IMR-90 (cell line): ENCODE results near the gene CDC45. TPM values are rescaled to one million over a fixed set of nuclear protein-coding genes. Genes with fewer than 3 reads are reported as not detected.

Source experiments
- ATAC-seq: fragments of 200-7000 bp; cut with Tn5 transposase; 2 replicates; pipeline ENCODE4 v1.9.1; 2020; ENCODE audit warnings: low read depth, mild to moderate bottlenecking, moderate library complexity
- BruUV-seq: library from RNA; stranded (reverse); fragments of 400-500 nt; replicated peaks from 2 replicates; lab custom pipeline; 2021; lab: Mats Ljungman, UMichigan
- CTCF ChIA-PET: fragments of 300-600 bp; formaldehyde crosslinking; extraction: SDS; loops from one replicate; lab custom pipeline; 2021; ENCODE audit warnings: antibody characterized with exemption; lab: Yijun Ruan, JAX
- POLR2A ChIA-PET: fragments of 300-600 bp; sonication (Branson Sonifier 250); formaldehyde crosslinking; loops from one replicate; lab custom pipeline; 2022; ENCODE audit warnings: antibody characterized with exemption; ENCODE audit not compliant: unreplicated experiment; lab: Charles Lee
- DNase-seq: peaks from one replicate; pipeline ENCODE4 v3.0.0; 2013
- H2AFZ ChIP-seq: replicated peaks from 2 replicates; pipeline ENCODE3; 2013; ENCODE audit warnings: low read length, mild to moderate bottlenecking; ENCODE audit not compliant: poor library complexity
- H2AK5ac ChIP-seq: 2 replicates; pipeline ENCODE4 v1.6.1; 2013; ENCODE audit warnings: low read depth, low read length, inconsistent platforms
- H2AK9ac ChIP-seq: replicated peaks from 2 replicates; pipeline ENCODE3; 2013; ENCODE audit warnings: mild to moderate bottlenecking, low read depth, low read length, moderate library complexity; ENCODE audit not compliant: poor library complexity
- H2BK120ac ChIP-seq: 2 replicates; pipeline ENCODE4 v1.6.1; 2013; ENCODE audit warnings: low read depth, low read length, inconsistent platforms
- H2BK15ac ChIP-seq: 3 replicates; pipeline ENCODE4 v1.6.1; 2013; ENCODE audit warnings: low read depth, low read length, inconsistent platforms
- H2BK20ac ChIP-seq: 2 replicates; pipeline ENCODE4 v1.6.1; 2013; ENCODE audit warnings: low read depth, mild to moderate bottlenecking, inconsistent platforms, low read length, moderate library complexity
- H2BK5ac ChIP-seq: 2 replicates; pipeline ENCODE4 v1.6.1; 2013; ENCODE audit warnings: mild to moderate bottlenecking, low read depth, low read length, inconsistent platforms; ENCODE audit not compliant: poor library complexity, severe bottlenecking
- H3K14ac ChIP-seq: replicated peaks from 2 replicates; pipeline ENCODE4 v1.6.1; 2013; ENCODE audit warnings: low read depth, low read length, inconsistent platforms
- H3K18ac ChIP-seq: 2 replicates; pipeline ENCODE4 v1.6.1; 2013; ENCODE audit warnings: low read depth, low read length, control low read depth
- H3K23ac ChIP-seq: 2 replicates; pipeline ENCODE4 v1.6.1; 2013; ENCODE audit warnings: low read depth, low read length, inconsistent platforms
- H3K27ac ChIP-seq: 2 replicates; pipeline ENCODE4 v1.5.1; 2013; ENCODE audit warnings: mild to moderate bottlenecking, control low read depth, low read length; ENCODE audit not compliant: insufficient read depth
- H3K27me3 ChIP-seq: 2 replicates; pipeline ENCODE4 v1.6.1; 2013; ENCODE audit warnings: low read length; ENCODE audit not compliant: control insufficient read depth, insufficient read depth
- H3K36me3 ChIP-seq: 2 replicates; pipeline ENCODE4 v1.6.1; 2013; ENCODE audit warnings: low read length, mixed read lengths; ENCODE audit not compliant: control insufficient read depth, insufficient read depth
- H3K4ac ChIP-seq: 2 replicates; pipeline ENCODE4 v1.6.1; 2013; ENCODE audit warnings: low read depth, low read length, inconsistent platforms
- H3K4me1 ChIP-seq: 2 replicates; pipeline ENCODE4 v1.6.1; 2013; ENCODE audit warnings: low read length, mixed read lengths; ENCODE audit not compliant: control insufficient read depth, insufficient read depth
- H3K4me2 ChIP-seq: 2 replicates; pipeline ENCODE4 v1.6.1; 2013; ENCODE audit warnings: low read depth, mild to moderate bottlenecking, control low read depth, low read length, moderate library complexity
- H3K4me3 ChIP-seq: 2 replicates; pipeline ENCODE4 v1.5.1; 2013; ENCODE audit warnings: low read depth, mild to moderate bottlenecking, control low read depth, low read length, moderate library complexity; ENCODE audit not compliant: insufficient read depth
- H3K56ac ChIP-seq: 2 replicates; pipeline ENCODE4 v1.6.1; 2013; ENCODE audit warnings: low read length, inconsistent platforms; ENCODE audit not compliant: insufficient read depth; ENCODE audit errors: extremely low read depth
- H3K79me1 ChIP-seq, 2 experiments: 2 replicates each; pipeline ENCODE4 v1.6.1; 2013; ENCODE audit warnings: low read length in 2 of 2, inconsistent platforms in 1 of 2, low read depth in 1 of 2
- H3K9ac ChIP-seq: 2 replicates; pipeline ENCODE4 v1.6.1; 2013; ENCODE audit warnings: low read depth, low read length, control low read depth
- H3K9me1 ChIP-seq: 2 replicates; pipeline ENCODE4 v1.6.1; 2013; ENCODE audit warnings: low read length, inconsistent platforms; ENCODE audit not compliant: insufficient read depth
- H3K9me3 ChIP-seq: 2 replicates; pipeline ENCODE4 v1.6.1; 2013; ENCODE audit warnings: low read length; ENCODE audit not compliant: control insufficient read depth, insufficient read depth
- H4K20me1 ChIP-seq: 2 replicates; pipeline ENCODE4 v1.6.1; 2013; ENCODE audit warnings: low read length, inconsistent platforms; ENCODE audit not compliant: insufficient read depth
- H4K5ac ChIP-seq: 2 replicates; pipeline ENCODE4 v1.6.1; 2013; ENCODE audit warnings: mild to moderate bottlenecking, low read depth, low read length, control low read depth
- H4K8ac ChIP-seq, 2 experiments: 2 replicates each; pipeline ENCODE4 v1.6.1; 2013; ENCODE audit warnings: low read depth in 2 of 2, low read length in 2 of 2, control low read depth in 1 of 2, inconsistent platforms in 1 of 2
- H4K91ac ChIP-seq: 2 replicates; pipeline ENCODE4 v1.6.1; 2013; ENCODE audit warnings: low read depth, low read length, inconsistent platforms; ENCODE audit not compliant: insufficient read depth
- BHLHE40 ChIP-seq: fragments of 150-350 bp; IDR thresholded peaks from 2 replicates; pipeline ENCODE4 v1.6.1; 2016; ENCODE audit warnings: mild to moderate bottlenecking, low read depth, low read length
- CEBPB ChIP-seq: IDR thresholded peaks from 2 replicates; pipeline ENCODE4 v1.6.1; 2012; ENCODE audit warnings: low read depth, low read length, improper control_type of control experiment
- CHD1 ChIP-seq: IDR thresholded peaks from 2 replicates; pipeline ENCODE4 v1.6.1; 2012; ENCODE audit warnings: low read depth, low read length, improper control_type of control experiment
- CTCF ChIP-seq: conservative IDR thresholded peaks from 2 replicates; pipeline ENCODE4 v1.5.1; 2012; ENCODE audit warnings: mild to moderate bottlenecking, low read depth, low read length, improper control_type of control experiment
- ELK1 ChIP-seq: fragments of 150-350 bp; IDR thresholded peaks from 2 replicates; pipeline ENCODE4 v1.6.1; 2016; ENCODE audit warnings: low read depth, mild to moderate bottlenecking, low read length, moderate library complexity, borderline replicate concordance
- FOS ChIP-seq: fragments of 150-350 bp; IDR thresholded peaks from 2 replicates; pipeline ENCODE4 v1.6.1; 2016; ENCODE audit warnings: low read depth, low read length
- MAFK ChIP-seq: IDR thresholded peaks from 2 replicates; pipeline ENCODE4 v1.6.1; 2012; ENCODE audit warnings: low read depth, low read length, improper control_type of control experiment
- MAZ ChIP-seq: IDR thresholded peaks from 2 replicates; pipeline ENCODE4 v1.6.1; 2012; ENCODE audit warnings: low read depth, mild to moderate bottlenecking, low read length, improper control_type of control experiment, moderate library complexity, borderline replicate concordance
- MXI1 ChIP-seq: IDR thresholded peaks from 2 replicates; pipeline ENCODE4 v1.6.1; 2012; ENCODE audit warnings: low read depth, mild to moderate bottlenecking, low read length, moderate library complexity, borderline replicate concordance
- NFE2L2 ChIP-seq: fragments of 150-350 bp; IDR thresholded peaks from 2 replicates; pipeline ENCODE4 v1.6.1; 2016; ENCODE audit warnings: low read depth, mild to moderate bottlenecking, low read length
- POLR2A ChIP-seq: IDR thresholded peaks from 2 replicates; pipeline ENCODE4 v1.6.1; 2012; ENCODE audit warnings: mild to moderate bottlenecking, low read depth, low read length
- RAD21 ChIP-seq: IDR thresholded peaks from 2 replicates; pipeline ENCODE4 v1.6.1; 2012; ENCODE audit warnings: low read length, improper control_type of control experiment
- RCOR1 ChIP-seq: IDR thresholded peaks from 2 replicates; pipeline ENCODE4 v1.6.1; 2012; ENCODE audit warnings: mild to moderate bottlenecking, low read length, improper control_type of control experiment; ENCODE audit not compliant: insufficient replicate concordance
- RFX5 ChIP-seq: IDR thresholded peaks from 2 replicates; pipeline ENCODE4 v1.8.0; 2012; ENCODE audit warnings: low read depth, mild to moderate bottlenecking, low read length, moderate library complexity
- SMC3 ChIP-seq: fragments of 150-350 bp; IDR thresholded peaks from 2 replicates; pipeline ENCODE4 v1.6.1; 2016; ENCODE audit warnings: low read depth, mild to moderate bottlenecking, antibody characterized with exemption, low read length, moderate library complexity
- USF2 ChIP-seq: fragments of 150-350 bp; IDR thresholded peaks from 2 replicates; pipeline ENCODE4 v1.6.1; 2017; ENCODE audit warnings: mild to moderate bottlenecking, antibody characterized with exemption, low read length, low read depth
- dilution Hi-C: fragments of 300-500 bp; cut with HindIII; formaldehyde crosslinking; loops from one replicate; pipeline ENCODE4 v1.14.3; 2018; ENCODE audit warnings: low sequenced_read_pairs; ENCODE audit not compliant: unreplicated experiment
- in situ Hi-C: fragments of 300-500 bp; cut with MboI; formaldehyde crosslinking; loops from 3 replicates; pipeline ENCODE4 v1.14.3; 2019; ENCODE audit warnings: low sequenced_read_pairs, inconsistent platforms, mixed read lengths
- intact Hi-C: fragments of 100-400 bp; cut with micrococcal nuclease; formaldehyde crosslinking; loops from 2 replicates; pipeline ENCODE4 v1.10.0; 2022
- polyA plus RNA-seq, 3 experiments: library from polyadenylated mRNA; depleted of rRNA; stranded (reverse); fragments of >200 nt; gene quantifications; 2 replicates each; pipeline ENCODE4 v1.2.3, GENCODE V29; 2012; ENCODE audit warnings: low replicate concordance in 1 of 3
- total RNA-seq: library from RNA; depleted of rRNA; stranded (reverse); fragments of >200 nt; gene quantifications from 2 replicates; pipeline ENCODE4 v1.2.3, GENCODE V29; 2012

The CDC45 gene
- total and polyA plus RNA-seq, 2 of the 4 experiments (the other 2 are of a cell fraction) = 22.7 to 44.6 TPM

- no peak overlapping the region for H2BK15ac ChIP-seq
- no peak overlapping the region for H3K4me3 ChIP-seq
- no peak overlapping the region for H3K9ac ChIP-seq
- H3K9me3 ChIP-seq = no peaks in the 10 kb centered on the region
- no peak overlapping the region for H4K91ac ChIP-seq
- intact Hi-C loops = no loop called here
- H2BK5ac ChIP-seq = no peak overlapping the region
- no peak overlapping the region for H2AK9ac ChIP-seq
- no peak overlapping the region for H3K14ac ChIP-seq
- no peak overlapping the region for H2BK120ac ChIP-seq
- H2AFZ ChIP-seq = no peak overlapping the region
- H3K4me1 ChIP-seq = no peaks in the 10 kb centered on the region
- H3K79me1 ChIP-seq = no peaks in the 10 kb centered on the region
- dilution Hi-C loops = no loop called here
- no peak overlapping the region for H3K23ac ChIP-seq
- in situ Hi-C loops = no loop called here
- no peak overlapping the region for H3K56ac ChIP-seq
- H3K4me2 ChIP-seq = no peak overlapping the region
- H3K9me1 ChIP-seq = no peaks in the 10 kb centered on the region
- H3K18ac ChIP-seq = no peak overlapping the region
- no TSS peak for BruUV-seq
- no peak overlapping the region for H3K27ac ChIP-seq
- DNase-seq (no peak), ATAC-seq (no peak)
- ChIA-PET POLR2A (no interaction called here), CTCF (interaction anchor here (0.8 kb wide), 1 partner anchor 12 kb away, joined by 4 read pairs; no protein-coding TSS in a partner anchor)
- no peak overlapping the region for H4K8ac ChIP-seq
- H3K4ac ChIP-seq = no peak overlapping the region
- peaks cover 16% of the 10 kb centered on the region for H3K27me3 ChIP-seq
- H2BK20ac ChIP-seq = no peak overlapping the region
- H4K20me1 ChIP-seq = no peaks in the 10 kb centered on the region
- no peaks in the 10 kb centered on the region for H3K36me3 ChIP-seq
- TF ChIP-seq MAFK (no peak), RFX5 (no peak), MXI1 (no peak), RAD21 (no peak), CTCF (no peak), NFE2L2 (no peak), CEBPB (no peak), USF2 (no peak), RCOR1 (no peak), POLR2A (no peak), SMC3 (no peak), MAZ (no peak), CHD1 (no peak), ELK1 (no peak), FOS (no peak), BHLHE40 (no peak)
- H4K5ac ChIP-seq = no peak overlapping the region
- no peak overlapping the region for H2AK5ac ChIP-seq
Measured at GRCh38 chr22:19540394-19540793, 60.7 kb downstream of the CDC45 start.
